ENCODE results near the gene RNF31.

DNA sequence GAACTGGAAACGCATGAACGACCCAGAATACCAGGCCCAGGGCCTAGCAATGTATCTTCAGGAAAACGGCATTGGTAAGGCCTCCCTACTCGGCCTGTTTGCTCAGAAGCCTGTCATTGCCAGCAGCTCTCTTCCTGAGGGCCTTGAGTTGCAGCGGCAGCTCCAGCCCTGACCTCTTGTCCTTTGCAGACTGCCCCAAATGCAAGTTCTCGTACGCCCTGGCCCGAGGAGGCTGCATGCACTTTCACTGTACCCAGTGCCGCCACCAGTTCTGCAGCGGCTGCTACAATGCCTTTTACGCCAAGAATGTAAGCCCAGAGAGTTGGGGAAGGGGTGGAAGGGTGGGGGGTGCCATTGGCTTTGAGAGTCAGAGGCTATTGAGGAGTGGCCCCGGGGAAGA lies 10.0 kb downstream of the RNF31 start:
- TF ChIP-seq EZH2 (IDR thresholded peaks at IDR 0.05; ENCODE audit: borderline replicate concordance, low read length) = no peak
- TF ChIP-seq, protein P1, sequence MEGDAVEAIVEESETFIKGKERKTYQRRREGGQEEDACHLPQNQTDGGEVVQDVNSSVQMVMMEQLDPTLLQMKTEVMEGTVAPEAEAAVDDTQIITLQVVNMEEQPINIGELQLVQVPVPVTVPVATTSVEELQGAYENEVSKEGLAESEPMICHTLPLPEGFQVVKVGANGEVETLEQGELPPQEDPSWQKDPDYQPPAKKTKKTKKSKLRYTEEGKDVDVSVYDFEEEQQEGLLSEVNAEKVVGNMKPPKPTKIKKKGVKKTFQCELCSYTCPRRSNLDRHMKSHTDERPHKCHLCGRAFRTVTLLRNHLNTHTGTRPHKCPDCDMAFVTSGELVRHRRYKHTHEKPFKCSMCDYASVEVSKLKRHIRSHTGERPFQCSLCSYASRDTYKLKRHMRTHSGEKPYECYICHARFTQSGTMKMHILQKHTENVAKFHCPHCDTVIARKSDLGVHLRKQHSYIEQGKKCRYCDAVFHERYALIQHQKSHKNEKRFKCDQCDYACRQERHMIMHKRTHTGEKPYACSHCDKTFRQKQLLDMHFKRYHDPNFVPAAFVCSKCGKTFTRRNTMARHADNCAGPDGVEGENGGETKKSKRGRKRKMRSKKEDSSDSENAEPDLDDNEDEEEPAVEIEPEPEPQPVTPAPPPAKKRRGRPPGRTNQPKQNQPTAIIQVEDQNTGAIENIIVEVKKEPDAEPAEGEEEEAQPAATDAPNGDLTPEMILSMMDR (conservative IDR thresholded peaks at IDR 0.05 in 1 of 2, IDR thresholded peaks at IDR 0.05 in 1 of 2; ENCODE audit: extremely low read depth in 1 of 2, insufficient read depth in 1 of 2, low read depth in 1 of 2, low read length in 2 of 2) = no peak
